ENCODE measurements around the gene CHMP4A. TPM values are rescaled to one million over a fixed set of nuclear protein-coding genes. Genes with fewer than 3 reads are reported as not detected.

Gene CHMP4A
- total and polyA plus RNA-seq, 2 of the 13 experiments (the other 11 are each of a cell fraction or from before 2014, with no cell fraction given): 83.6 to 113 TPM

- Histone ChIP-seq H3K9me3 (ENCODE audit: low read length) (no peaks in the 10 kb centered on the region), H2AFZ (ENCODE audit: low read length) (no peak overlapping the region), H3K9ac (ENCODE audit: insufficient read depth, low read depth, low read length) (no peak overlapping the region), H3K4me1 (ENCODE audit: insufficient read depth, low read length) (peaks cover 31% of the 10 kb centered on the region), H3K27me3 (ENCODE audit: control insufficient read depth in 1 of 2, insufficient read depth in 2 of 2, low read length in 2 of 2) (peaks cover 0 to 1% of the 10 kb centered on the region in 2 experiments; a peak in 1 of 5 replicates), H3K36me3 (replicated peaks in 1 of 2; ENCODE audit: control insufficient read depth in 1 of 2, insufficient read depth in 2 of 2, low read length in 2 of 2) (peaks cover 1 to 17% of the 10 kb centered on the region in 2 experiments; a peak in 2 of 5 replicates), H3K27ac (ENCODE audit: extremely low read length, insufficient read depth, low read length) (no peak overlapping the region), H3K79me2 (ENCODE audit: insufficient read depth, low read length) (peaks cover 73% of the 10 kb centered on the region), H3K4me3 (replicated peaks in 1 of 3; ENCODE audit: insufficient read depth in 1 of 3, low read depth in 2 of 3, low read length in 3 of 3) (no peak overlapping the region), H4K20me1 (ENCODE audit: insufficient read depth, low read length) (peaks cover 1% of the 10 kb centered on the region; the same call in 1 of the 2 replicates), H3K4me2 (ENCODE audit: low read depth, low read length) (no peak overlapping the region)
- ATAC-seq (no peak), DNase-seq (ENCODE audit: low spot score) (no peak), FAIRE-seq (no peak)
- POLR2A ChIA-PET: interaction anchor here (1.5 to 1.8 kb wide), 2 partner anchors 16 to 132 kb away, joined by 6 to 10 read pairs; partner anchors contain the start of genes PCK2 and TINF2
- BruUV-seq (replicated peaks): no TSS peak
- CTCF ChIA-PET (ENCODE audit: low intra/inter-chr PET ratio, low total read pairs): no interaction called here
- TF ChIP-seq AGO2 (optimal IDR thresholded peaks at IDR 0.05; ENCODE audit: low read depth, low read length) (peak; percentile 29), MAFF (IDR thresholded peaks at IDR 0.05; ENCODE audit: low read depth, low read length) (peak; percentile 98), MAFK (conservative IDR thresholded peaks at IDR 0.05 in 1 of 2, IDR thresholded peaks at IDR 0.05 in 1 of 2; ENCODE audit: low read length in 2 of 2) (peak; percentile 99 to 100), SPEN (CRISPR knock-in tag; IDR thresholded peaks at IDR 0.05; ENCODE audit: low read depth) (no peak)
- intact Hi-C loops (cut with micrococcal nuclease; ENCODE audit: unreplicated experiment) (no loop called here), in situ Hi-C loops (cut with HindIII; ENCODE audit: extremely low pct_ligation_motif_present, low pct_unique_long_range_greater_than_20kb) (no loop called here)
- 94% methylated on average over 1 of the region's 1 CpG for WGBS (ENCODE audit: low lambda C conversion rate)
Observed at GRCh38 chr14:24226473-24226872, 13.2 kb upstream of the CHMP4A start.

- Histone ChIP-seq H3K4me3 (replicated peaks in 1 of 3; ENCODE audit: insufficient read depth in 1 of 3, low read depth in 2 of 3, low read length in 3 of 3) (no peak overlapping the region), H3K36me3 (replicated peaks in 1 of 2; ENCODE audit: control insufficient read depth in 1 of 2, insufficient read depth in 2 of 2, low read length in 2 of 2) (peaks cover 1 to 16% of the 10 kb centered on the region in 2 experiments; a peak in 2 of 5 replicates), H3K9ac (ENCODE audit: insufficient read depth, low read depth, low read length) (no peak overlapping the region), H3K9me3 (ENCODE audit: low read length) (no peaks in the 10 kb centered on the region), H3K27me3 (ENCODE audit: control insufficient read depth in 1 of 2, insufficient read depth in 2 of 2, low read length in 2 of 2) (no peaks in the 10 kb centered on the region), H2AFZ (ENCODE audit: low read length) (no peak overlapping the region), H4K20me1 (ENCODE audit: insufficient read depth, low read length) (no peaks in the 10 kb centered on the region), H3K4me1 (ENCODE audit: insufficient read depth, low read length) (peaks cover 18% of the 10 kb centered on the region), H3K79me2 (ENCODE audit: insufficient read depth, low read length) (peaks cover 74% of the 10 kb centered on the region), H3K4me2 (ENCODE audit: low read depth, low read length) (no peak overlapping the region), H3K27ac (ENCODE audit: extremely low read length, insufficient read depth, low read length) (no peak overlapping the region)
- intact Hi-C loops (cut with micrococcal nuclease; ENCODE audit: unreplicated experiment) (no loop called here), in situ Hi-C loops (cut with HindIII; ENCODE audit: extremely low pct_ligation_motif_present, low pct_unique_long_range_greater_than_20kb) (no loop called here)
- FAIRE-seq: no peak
- TF ChIP-seq TBX3 (IDR thresholded peaks at IDR 0.05; ENCODE audit: borderline replicate concordance): no peak
- TF ChIP-seq PBX2 (CRISPR knock-in tag; IDR thresholded peaks at IDR 0.05): no peak
- no peak for TF ChIP-seq ZFY (CRISPR knock-in tag; IDR thresholded peaks at IDR 0.05)
- no peak for TF ChIP-seq HNF4G (IDR thresholded peaks at IDR 0.05; ENCODE audit: borderline replicate concordance, low read depth, low read length)
- no peak for TF ChIP-seq HNF4G (CRISPR knock-in tag; IDR thresholded peaks at IDR 0.05; ENCODE audit: borderline replicate concordance, low read depth)
- no peak for TF ChIP-seq AHR (CRISPR knock-in tag; IDR thresholded peaks at IDR 0.05)
- TF ChIP-seq HIVEP1 (CRISPR knock-in tag; IDR thresholded peaks at IDR 0.05): no peak
- no peak for TF ChIP-seq GATAD1 (CRISPR knock-in tag; IDR thresholded peaks at IDR 0.05)
- TF ChIP-seq ZSCAN9 (CRISPR knock-in tag; IDR thresholded peaks at IDR 0.05; ENCODE audit: borderline replicate concordance): no peak
- TF ChIP-seq IRF2 (CRISPR knock-in tag; IDR thresholded peaks at IDR 0.05): no peak
- no peak for TF ChIP-seq NFATC3 (CRISPR knock-in tag; IDR thresholded peaks at IDR 0.05)
- no peak for DNase-seq (ENCODE audit: low spot score)
- POLR2A ChIA-PET: interaction anchor here (1.1 to 4.4 kb wide), 7 partner anchors 9 to 130 kb away, joined by 3 to 21 read pairs (median 6); partner anchors contain the start of genes CHMP4A, IPO4, MDP1 and PCK2
- WGBS (ENCODE audit: low lambda C conversion rate): 96% methylated on average over 7 of the region's 7 CpGs
- CTCF ChIA-PET (ENCODE audit: low intra/inter-chr PET ratio, low total read pairs): no interaction called here
- BruUV-seq (replicated peaks): no TSS peak
- no peak for ATAC-seq
Observed at GRCh38 chr14:24224618-24225071, 11.4 kb upstream of the CHMP4A start.

All from HepG2 (cell line).